Activated T-helper 1 cell treated with anti-CD3 and anti-CD28 coated beads, Interleukin-12 subunit alpha, Interleukin-12 subunit beta, Interleukin-2, Interleukin-4 antibody, amounts not matched to agents 30 ng/mL and 10 ng/mL and 1 ng/mL, durations not matched to agents 14 hours and 24 hours and 36 hours (primary cell): Measurements from ENCODE around the gene FANCI. TPM values are rescaled to one million over a fixed set of nuclear protein-coding genes. Genes with fewer than 3 reads are reported as not detected.

ENCODE experiments used
- DNase-seq: peaks from one replicate; pipeline ENCODE4 v3.0.0; 2021; ENCODE audit warnings: low spot score
- H3K27ac Mint-ChIP-seq: one replicate; pipeline ENCODE4 v1.8.0; 2021; ENCODE audit warnings: mild to moderate bottlenecking, mixed read lengths
- H3K27me3 Mint-ChIP-seq: one replicate; pipeline ENCODE4 v1.8.0; 2022; ENCODE audit warnings: mild to moderate bottlenecking, moderate library complexity, mixed read lengths; ENCODE audit not compliant: insufficient read depth
- H3K36me3 Mint-ChIP-seq: one replicate; pipeline ENCODE4 v1.8.0; 2021; ENCODE audit warnings: low read depth, mixed read lengths
- H3K4me1 Mint-ChIP-seq: one replicate; pipeline ENCODE4 v1.8.0; 2021; ENCODE audit warnings: low read depth, mixed read lengths
- H3K4me3 Mint-ChIP-seq: one replicate; pipeline ENCODE4 v1.8.0; 2021; ENCODE audit warnings: mild to moderate bottlenecking, moderate library complexity, mixed read lengths
- H3K9me3 Mint-ChIP-seq: one replicate; pipeline ENCODE4 v1.8.0; 2021; ENCODE audit warnings: mixed read lengths
- intact Hi-C: fragments of 100-400 bp; cut with micrococcal nuclease; formaldehyde crosslinking; loops from one replicate; pipeline ENCODE4 v1.15.1; 2024
- total RNA-seq: library from RNA; stranded (reverse); gene quantifications from 2 replicates; pipeline ENCODE4 v1.2.3, GENCODE V29; 2022

FANCI gene
- total RNA-seq, 1 donor from 2014 or later, result 167 TPM

GRCh38 chr15:89205991-89206585 is 37.7 kb upstream of the FANCI start:
- intact Hi-C loops, result loop anchor here (5.0 kb wide), 2 partner anchors 71 to 111 kb away; no protein-coding TSS in a partner anchor
- Mint-ChIP-seq H3K27ac (no peak overlapping the region), H3K4me1 (peaks cover 44% of the 10 kb centered on the region), H3K36me3 (peaks cover 14% of the 10 kb centered on the region), H3K9me3 (no peaks in the 10 kb centered on the region), H3K27me3 (peaks cover 4% of the 10 kb centered on the region), H3K4me3 (no peak overlapping the region)
- DNase-seq, result no peak

- H3K27me3 Mint-ChIP-seq, result peaks cover 4% of the 10 kb centered on the region
- H3K4me3 Mint-ChIP-seq, result no peak overlapping the region
- peaks cover 9% of the 10 kb centered on the region for H3K36me3 Mint-ChIP-seq
- peaks cover 39% of the 10 kb centered on the region for H3K4me1 Mint-ChIP-seq
- intact Hi-C loops, result loop anchor here (1.0 to 5.0 kb wide), 6 partner anchors 36 to 223 kb away; partner anchors contain the start of gene FANCI
- no peaks in the 10 kb centered on the region for H3K9me3 Mint-ChIP-seq
- no peak overlapping the region for H3K27ac Mint-ChIP-seq
- DNase-seq, result peak; percentile 61
Observed at GRCh38 chr15:89206908-89207331, 36.9 kb upstream of the FANCI start.

GRCh38 chr15:89208256-89208655 is 35.5 kb upstream of the FANCI start:
- DNase-seq, result no peak
- intact Hi-C loops, result loop anchor here (5.0 kb wide), 2 partner anchors 69 to 109 kb away; no protein-coding TSS in a partner anchor
- Mint-ChIP-seq H3K4me1 (peaks cover 32% of the 10 kb centered on the region), H3K27ac (no peak overlapping the region), H3K9me3 (no peaks in the 10 kb centered on the region), H3K4me3 (no peak overlapping the region), H3K36me3 (peaks cover 6% of the 10 kb centered on the region), H3K27me3 (peaks cover 4% of the 10 kb centered on the region)

GRCh38 chr15:89209057-89209456 is 34.7 kb upstream of the FANCI start:
- H3K4me1 Mint-ChIP-seq, result peaks cover 24% of the 10 kb centered on the region
- peaks cover 4% of the 10 kb centered on the region for H3K27me3 Mint-ChIP-seq
- peak overlapping the region; percentile 38 for H3K27ac Mint-ChIP-seq
- no peak overlapping the region for H3K4me3 Mint-ChIP-seq
- H3K36me3 Mint-ChIP-seq, result no peaks in the 10 kb centered on the region
- no peak for DNase-seq
- no peaks in the 10 kb centered on the region for H3K9me3 Mint-ChIP-seq
- intact Hi-C loops, result loop anchor here (5.0 kb wide), 2 partner anchors 68 to 108 kb away; no protein-coding TSS in a partner anchor

GRCh38 chr15:89211678-89212170 is 32.1 kb upstream of the FANCI start:
- H3K27ac Mint-ChIP-seq, result no peak overlapping the region

GRCh38 chr15:89215627-89216026 is 28.2 kb upstream of the FANCI start:
- DNase-seq, result no peak
- no peaks in the 10 kb centered on the region for H3K4me1 Mint-ChIP-seq
- H3K4me3 Mint-ChIP-seq, result no peak overlapping the region
- intact Hi-C loops, result no loop called here
- H3K27me3 Mint-ChIP-seq, result peaks cover 10% of the 10 kb centered on the region
- no peaks in the 10 kb centered on the region for H3K9me3 Mint-ChIP-seq
- H3K36me3 Mint-ChIP-seq, result no peaks in the 10 kb centered on the region
- no peak overlapping the region for H3K27ac Mint-ChIP-seq

More at GRCh38 chr15:89211678-89212170, 32.1 kb upstream of the FANCI start:
- Mint-ChIP-seq H3K27me3 (peaks cover 5% of the 10 kb centered on the region), H3K4me3 (no peak overlapping the region), H3K36me3 (no peaks in the 10 kb centered on the region), H3K9me3 (no peaks in the 10 kb centered on the region), H3K4me1 (peaks cover 10% of the 10 kb centered on the region)
- no peak for DNase-seq
- intact Hi-C loops, result no loop called here

GRCh38 chr15:89217031-89217430 is 26.7 kb upstream of the FANCI start:
- intact Hi-C loops, result no loop called here
- H3K4me1 Mint-ChIP-seq, result no peaks in the 10 kb centered on the region
- H3K27me3 Mint-ChIP-seq, result peaks cover 8% of the 10 kb centered on the region
- no peak overlapping the region for H3K27ac Mint-ChIP-seq
- H3K4me3 Mint-ChIP-seq, result no peak overlapping the region
- no peaks in the 10 kb centered on the region for H3K36me3 Mint-ChIP-seq
- no peak for DNase-seq
- H3K9me3 Mint-ChIP-seq, result no peaks in the 10 kb centered on the region

GRCh38 chr15:89217686-89218376 is 25.9 kb upstream of the FANCI start:
- Mint-ChIP-seq H3K9me3 (no peaks in the 10 kb centered on the region), H3K27me3 (peaks cover 12% of the 10 kb centered on the region), H3K4me1 (no peaks in the 10 kb centered on the region), H3K27ac (no peak overlapping the region), H3K36me3 (no peaks in the 10 kb centered on the region), H3K4me3 (no peak overlapping the region)
- DNase-seq, result no peak
- intact Hi-C loops, result no loop called here

GRCh38 chr15:89218531-89218930 is 25.2 kb upstream of the FANCI start:
- H3K4me3 Mint-ChIP-seq, result no peak overlapping the region
- H3K36me3 Mint-ChIP-seq, result no peaks in the 10 kb centered on the region
- H3K27me3 Mint-ChIP-seq, result peaks cover 12% of the 10 kb centered on the region
- no peak overlapping the region for H3K27ac Mint-ChIP-seq
- intact Hi-C loops, result no loop called here
- no peaks in the 10 kb centered on the region for H3K9me3 Mint-ChIP-seq
- DNase-seq, result no peak
- H3K4me1 Mint-ChIP-seq, result no peaks in the 10 kb centered on the region

GRCh38 chr15:89221543-89221942 is 22.2 kb upstream of the FANCI start, which contains the start of gene RLBP1:
RLBP1 (minus strand) TSS chr15:89221579; CDS start chr15:89218975, 2,604 bp downstream.
- Mint-ChIP-seq H3K27ac (no peak within 1 kb of the TSS), H3K4me1 (no peaks in the 10 kb centered on the region), H3K36me3 (no peaks in the 10 kb centered on the region), H3K9me3 (no peaks in the 10 kb centered on the region), H3K27me3 (peaks cover 9% of the 10 kb centered on the region), H3K4me3 (no peak within 1 kb of the TSS)
- intact Hi-C loops, result no loop called here
- DNase-seq, result no peak

- H3K36me3 Mint-ChIP-seq, result no peaks in the 10 kb centered on the region
Observed at GRCh38 chr15:89225588-89225987, 18.2 kb upstream of the FANCI start.

GRCh38 chr15:89226359-89227221 is 17.2 kb upstream of the FANCI start:
- Mint-ChIP-seq H3K27ac (no peak overlapping the region), H3K4me1 (no peaks in the 10 kb centered on the region), H3K9me3 (no peaks in the 10 kb centered on the region), H3K4me3 (no peak overlapping the region), H3K36me3 (no peaks in the 10 kb centered on the region), H3K27me3 (peaks cover 15% of the 10 kb centered on the region)
- DNase-seq, result no peak
- intact Hi-C loops, result no loop called here

More at GRCh38 chr15:89225588-89225987, 18.2 kb upstream of the FANCI start:
- Mint-ChIP-seq H3K4me3 (no peak overlapping the region), H3K4me1 (no peaks in the 10 kb centered on the region), H3K27ac (no peak overlapping the region), H3K9me3 (no peaks in the 10 kb centered on the region), H3K27me3 (peaks cover 12% of the 10 kb centered on the region)
- no peak for DNase-seq
- intact Hi-C loops, result no loop called here
